Astrocyte (in vitro differentiated cells and primary cell): Measurements from ENCODE around the gene CRACDL.

Source experiments
- EZH2 ChIP-seq: IDR thresholded peaks from 2 replicates; pipeline ENCODE4 v1.6.1; 2012; ENCODE audit warnings: mild to moderate bottlenecking, low read length, inconsistent platforms; ENCODE audit not compliant: insufficient read depth
- TF ChIP-seq, protein P1 (sequence below): IDR thresholded peaks from 2 replicates; pipeline ENCODE4 v1.5.1; 2011; ENCODE audit warnings: low read depth, mild to moderate bottlenecking, inconsistent platforms, low read length, moderate library complexity; ENCODE audit not compliant: insufficient read depth

DNA sequence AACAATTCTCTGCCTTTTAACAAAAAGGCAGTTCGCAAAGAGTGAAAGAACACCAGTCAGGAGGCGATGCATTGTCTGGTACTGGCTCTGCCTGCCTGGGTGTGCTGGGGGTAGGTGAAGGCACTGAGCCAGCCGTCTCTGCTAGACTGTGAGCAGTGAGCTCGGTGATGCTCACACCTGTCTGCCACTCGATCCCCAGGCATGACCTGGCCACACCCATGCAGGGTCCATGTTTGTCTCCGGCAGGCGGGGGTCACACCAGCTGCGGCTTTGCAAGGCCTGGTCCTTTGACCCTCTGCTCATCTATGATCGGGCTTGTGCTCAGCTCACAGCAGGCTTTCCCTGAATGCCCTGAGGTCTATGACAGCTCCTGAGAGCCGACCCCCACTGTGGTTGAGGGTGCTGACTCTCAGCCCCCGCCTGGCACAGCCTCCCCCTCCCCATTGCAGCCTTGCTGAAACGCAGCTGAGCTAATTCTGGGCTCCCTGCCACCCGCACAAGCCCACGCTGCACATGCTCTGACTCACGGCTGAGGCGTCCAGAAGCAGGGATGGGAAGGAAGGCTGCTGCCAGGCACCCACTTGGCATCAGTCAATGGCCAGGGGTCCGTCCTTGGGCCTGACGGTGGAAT lies 23.7 kb downstream of the CRACDL start:
- no peak for TF ChIP-seq EZH2
- TF ChIP-seq, protein P1, sequence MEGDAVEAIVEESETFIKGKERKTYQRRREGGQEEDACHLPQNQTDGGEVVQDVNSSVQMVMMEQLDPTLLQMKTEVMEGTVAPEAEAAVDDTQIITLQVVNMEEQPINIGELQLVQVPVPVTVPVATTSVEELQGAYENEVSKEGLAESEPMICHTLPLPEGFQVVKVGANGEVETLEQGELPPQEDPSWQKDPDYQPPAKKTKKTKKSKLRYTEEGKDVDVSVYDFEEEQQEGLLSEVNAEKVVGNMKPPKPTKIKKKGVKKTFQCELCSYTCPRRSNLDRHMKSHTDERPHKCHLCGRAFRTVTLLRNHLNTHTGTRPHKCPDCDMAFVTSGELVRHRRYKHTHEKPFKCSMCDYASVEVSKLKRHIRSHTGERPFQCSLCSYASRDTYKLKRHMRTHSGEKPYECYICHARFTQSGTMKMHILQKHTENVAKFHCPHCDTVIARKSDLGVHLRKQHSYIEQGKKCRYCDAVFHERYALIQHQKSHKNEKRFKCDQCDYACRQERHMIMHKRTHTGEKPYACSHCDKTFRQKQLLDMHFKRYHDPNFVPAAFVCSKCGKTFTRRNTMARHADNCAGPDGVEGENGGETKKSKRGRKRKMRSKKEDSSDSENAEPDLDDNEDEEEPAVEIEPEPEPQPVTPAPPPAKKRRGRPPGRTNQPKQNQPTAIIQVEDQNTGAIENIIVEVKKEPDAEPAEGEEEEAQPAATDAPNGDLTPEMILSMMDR = no peak
